HEK293 (cell line): ENCODE data around the gene KRT17.

Experiments used
- CTCF ChIP-seq: fragments of 450-650 bp; formaldehyde crosslinking; IDR thresholded peaks from 2 replicates; pipeline ENCODE4 v1.5.1; 2016; ENCODE audit warnings: missing biosample characterization, missing genetic modification characterization
- YY2 ChIP-seq: fragments of 450-650 bp; formaldehyde crosslinking; IDR thresholded peaks from 2 replicates; pipeline ENCODE4 v1.5.1; 2016; ENCODE audit warnings: missing biosample characterization, missing genetic modification characterization
- ZBTB26 ChIP-seq: fragments of 450-650 bp; formaldehyde crosslinking; optimal IDR thresholded peaks from 2 replicates; pipeline ENCODE3; 2016; ENCODE audit warnings: missing biosample characterization, mild to moderate bottlenecking, missing genetic modification characterization
- ZBTB6 ChIP-seq: fragments of 450-650 bp; formaldehyde crosslinking; IDR thresholded peaks from 2 replicates; pipeline ENCODE4 v1.5.1; 2017; ENCODE audit warnings: missing biosample characterization, missing genetic modification characterization
- ZNF121 ChIP-seq: fragments of 450-650 bp; formaldehyde crosslinking; IDR thresholded peaks from 2 replicates; pipeline ENCODE4 v1.5.1; 2016; ENCODE audit warnings: missing biosample characterization, missing genetic modification characterization
- ZNF214 ChIP-seq: fragments of 450-650 bp; formaldehyde crosslinking; IDR thresholded peaks from 2 replicates; pipeline ENCODE4 v1.5.1; 2017; ENCODE audit warnings: missing biosample characterization, mild to moderate bottlenecking, missing genetic modification characterization, borderline replicate concordance
- ZNF677 ChIP-seq: fragments of 450-650 bp; IDR thresholded peaks from 2 replicates; pipeline ENCODE4 v1.5.0; 2018; ENCODE audit warnings: missing biosample characterization, mild to moderate bottlenecking, missing genetic modification characterization, moderate library complexity

GRCh38 chr17:41621916-41622315, 2.5 kb downstream of the KRT17 start:
- TF ChIP-seq YY2 (tag by site-specific recombination) = no peak
- TF ChIP-seq CTCF = no peak
- no peak for TF ChIP-seq ZNF214
- TF ChIP-seq ZNF121 (tag by site-specific recombination) = no peak
- no peak for TF ChIP-seq ZNF677 (tag by site-specific recombination)
- no peak for TF ChIP-seq ZBTB26 (tag by site-specific recombination)
- no peak for TF ChIP-seq ZBTB6 (tag by site-specific recombination)
